ENCODE results near the gene C2CD2L.
"Not testable (repeated sequence)": the region's sequence is repeated elsewhere in the genome, so short reads cannot be mapped to it uniquely, and the experiment has no call there.

The C2CD2L gene

DNA sequence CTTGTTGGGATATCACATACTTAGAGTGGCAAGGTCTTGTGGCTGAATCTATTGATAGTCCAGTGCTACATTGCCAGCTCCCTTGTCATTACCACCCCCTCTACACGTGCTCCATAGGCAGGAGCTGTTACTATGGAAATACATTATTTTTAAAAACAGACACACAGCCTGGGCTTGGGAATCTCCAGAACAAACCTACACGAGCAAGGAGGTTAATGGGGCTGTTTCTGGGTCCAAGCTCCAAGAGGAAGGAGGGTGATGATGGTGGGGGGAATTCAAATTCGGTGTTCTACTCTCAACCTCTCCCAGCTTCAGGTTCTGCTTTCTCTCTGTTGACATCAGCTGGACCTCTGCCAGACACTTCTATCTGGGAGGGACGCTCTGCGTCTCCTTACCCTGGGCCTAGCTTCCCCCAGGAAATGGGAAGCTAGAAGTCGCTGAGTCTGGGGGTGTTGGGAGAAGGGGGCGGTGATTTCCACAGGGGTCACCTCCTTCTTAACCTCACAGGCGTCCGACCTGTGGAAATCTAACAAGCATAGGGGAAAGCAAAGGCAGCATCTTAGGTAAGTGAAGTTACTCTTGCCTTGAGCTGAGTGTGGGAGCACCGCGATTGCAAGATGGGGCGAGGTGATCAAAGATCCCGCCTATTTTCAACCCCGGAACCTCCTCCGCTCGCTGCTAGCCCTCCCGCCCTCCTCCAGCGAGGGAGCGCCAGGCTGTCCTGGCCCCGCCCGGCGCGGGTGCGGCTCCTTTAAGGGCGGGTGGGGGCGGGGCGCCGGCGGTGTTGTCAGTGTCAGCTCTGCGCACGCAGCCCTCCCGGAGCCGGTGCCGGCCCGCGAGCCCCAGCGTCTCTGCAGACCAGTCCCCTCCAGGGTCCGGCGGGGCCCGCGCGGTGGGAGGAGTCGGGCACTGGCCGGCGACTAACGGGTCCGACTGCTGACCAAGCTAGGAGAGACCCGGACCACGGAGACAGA lies at the start of gene C2CD2L:
Gene C2CD2L, plus strand, starts transcription at position 781 of the 974 bp plus-strand sequence. CDS start 398 bp downstream, outside the sequence.
- peak; percentile 43 for DNase-seq

GRCh38 chr11:119059128-119059527 lies 48.0 kb upstream of the C2CD2L start:
- not testable (repeated sequence) for DNase-seq

DNA sequence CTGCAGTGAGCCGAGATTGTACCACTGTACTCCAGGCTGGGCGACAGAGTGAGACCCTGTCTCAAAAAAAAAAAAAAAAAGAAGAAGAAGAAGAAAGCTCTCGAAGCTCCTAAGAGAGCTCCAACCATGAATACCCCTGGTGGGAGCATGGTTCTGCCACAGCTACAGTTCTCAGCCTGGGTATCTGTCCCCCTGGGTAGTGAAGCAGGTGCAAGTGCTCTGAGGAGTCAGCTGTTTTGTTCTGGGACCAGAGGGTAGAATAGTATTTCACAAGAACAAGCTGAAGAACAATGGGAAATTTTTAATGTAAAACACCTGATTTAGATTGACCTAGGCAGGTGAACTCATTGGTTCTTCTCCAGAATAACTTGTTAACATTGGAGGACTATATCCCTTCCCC lies 45.9 kb upstream of the C2CD2L start:
- DNase-seq = no peak

GRCh38 chr11:119062779-119063178 lies 44.4 kb upstream of the C2CD2L start:
- DNase-seq = no peak

GRCh38 chr11:119065369-119065768 lies 41.8 kb upstream of the C2CD2L start:
- DNase-seq = no peak

DNA sequence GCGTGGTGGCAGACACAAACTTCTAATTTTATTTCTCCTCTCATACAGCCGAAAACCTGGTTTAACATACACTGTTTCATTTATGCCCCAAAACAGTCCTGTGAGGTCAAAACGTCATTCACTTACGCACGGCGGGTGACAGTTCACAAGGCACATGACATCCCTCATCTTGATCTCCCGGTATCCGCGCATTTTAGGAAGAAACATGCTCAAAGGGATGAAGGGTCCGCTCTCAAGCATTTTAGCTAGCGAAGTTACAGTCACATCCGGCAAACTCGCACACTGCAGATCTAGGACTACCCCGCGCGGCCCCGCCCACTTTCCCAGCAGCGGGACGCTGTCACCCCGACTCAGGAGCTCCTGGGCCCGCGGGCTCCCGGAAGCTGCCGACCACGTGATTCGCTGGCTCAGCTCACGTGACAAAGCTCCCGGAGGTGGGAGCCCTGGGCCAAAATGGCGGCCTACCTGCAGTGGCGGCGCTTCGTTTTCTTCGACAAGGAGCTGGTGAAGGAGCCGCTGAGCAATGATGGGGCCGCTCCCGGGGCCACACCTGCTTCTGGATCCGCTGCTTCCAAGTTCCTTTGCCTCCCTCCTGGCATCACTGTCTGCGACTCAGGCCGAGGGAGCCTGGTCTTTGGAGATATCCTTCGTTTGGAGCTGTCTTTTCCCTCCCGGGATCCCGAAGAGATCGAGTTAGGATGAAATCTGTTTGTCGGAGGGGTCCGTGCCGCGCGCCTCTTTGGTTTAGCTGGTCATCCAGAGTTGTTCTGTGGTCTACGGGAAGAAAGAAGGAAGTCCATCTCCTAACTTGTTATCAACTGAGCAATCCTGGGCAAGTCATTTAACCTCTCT lies 39.5 kb upstream of the C2CD2L start, which contains the start of gene VPS11:
Gene VPS11, plus strand, starts transcription at position 448 of the 852 bp plus-strand sequence. Its CDS starts 6 bp downstream, at position 454.
- peak; percentile 38 for DNase-seq

DNA sequence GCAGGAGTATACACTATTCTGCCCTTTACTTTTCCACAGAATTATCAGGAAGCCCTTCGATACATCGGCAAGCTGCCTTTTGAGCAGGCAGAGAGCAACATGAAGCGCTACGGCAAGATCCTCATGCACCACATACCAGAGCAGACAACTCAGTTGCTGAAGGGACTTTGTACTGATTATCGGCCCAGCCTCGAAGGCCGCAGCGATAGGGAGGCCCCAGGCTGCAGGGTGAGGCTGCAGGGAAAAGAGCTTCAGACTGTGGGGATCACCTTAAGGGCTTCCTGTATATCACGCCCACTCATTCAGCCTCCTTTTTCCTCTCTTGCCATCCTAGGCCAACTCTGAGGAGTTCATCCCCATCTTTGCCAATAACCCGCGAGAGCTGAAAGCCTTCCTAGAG lies 29.3 kb upstream of the C2CD2L start:
- DNase-seq = no peak

GRCh38 chr11:119078675-119079420 lies 28.3 kb upstream of the C2CD2L start:
- no peak for DNase-seq

- DNase-seq = no peak
Observed at GRCh38 chr11:119081682-119082260, 25.4 kb upstream of the C2CD2L start.

- DNase-seq = peak; percentile 62
Observed at GRCh38 chr11:119084663-119085436, 22.3 kb upstream of the C2CD2L start, which contains the start of gene HMBS. Gene HMBS, plus strand, starts transcription at chr11:119084881. Its CDS starts 153 bp downstream, at chr11:119085034.

- no peak for DNase-seq
Observed at GRCh38 chr11:119085437-119085847, 21.7 kb upstream of the C2CD2L start.

GRCh38 chr11:119087123-119087522 lies 20.0 kb upstream of the C2CD2L start:
- no peak for DNase-seq

DNA sequence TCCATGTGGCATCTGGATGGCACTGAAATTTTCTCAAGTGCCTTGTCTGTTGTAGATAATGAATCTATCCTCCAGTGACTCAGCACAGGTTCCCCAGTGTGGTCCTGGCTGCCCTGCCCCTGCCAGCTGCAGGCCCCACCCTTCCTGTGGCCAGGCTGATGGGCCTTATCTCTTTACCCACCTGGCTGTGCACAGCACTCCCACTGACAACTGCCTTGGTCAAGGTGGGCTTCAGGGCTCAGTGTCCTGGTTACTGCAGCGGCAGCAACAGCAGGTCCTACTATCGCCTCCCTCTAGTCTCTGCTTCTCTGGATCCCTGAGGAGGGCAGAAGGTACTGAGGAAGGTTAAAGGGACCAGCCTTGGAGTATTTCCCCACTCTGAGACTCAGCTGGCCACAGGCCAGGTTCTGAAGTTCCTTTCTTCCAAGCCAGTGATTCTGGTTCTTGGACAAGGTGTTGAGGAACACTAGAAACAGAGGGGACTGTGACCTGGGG lies 19.4 kb upstream of the C2CD2L start:
- DNase-seq = no peak

GRCh38 chr11:119088406-119088805 lies 18.7 kb upstream of the C2CD2L start:
- DNase-seq = no peak

DNA sequence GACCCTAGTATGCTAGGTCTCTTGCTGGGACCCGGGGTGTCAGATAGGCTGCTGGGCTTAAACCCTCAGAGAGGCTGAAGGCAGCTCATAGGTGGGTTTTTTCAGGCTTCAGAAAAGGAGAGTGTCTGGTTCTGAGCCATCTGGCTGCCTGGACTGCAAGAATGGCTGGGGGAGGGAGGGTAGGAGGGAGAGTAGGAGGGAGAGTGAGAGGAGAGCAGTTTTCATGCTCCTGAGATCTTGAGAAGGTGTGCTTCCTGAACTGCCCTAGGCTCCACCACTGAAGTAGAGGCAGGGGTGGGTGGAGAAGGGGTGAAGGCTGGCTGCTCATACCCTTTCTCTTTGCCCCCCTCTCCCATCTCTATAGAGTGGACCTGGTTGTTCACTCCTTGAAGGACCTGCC lies 17.8 kb upstream of the C2CD2L start:
- DNase-seq = no peak

DNA sequence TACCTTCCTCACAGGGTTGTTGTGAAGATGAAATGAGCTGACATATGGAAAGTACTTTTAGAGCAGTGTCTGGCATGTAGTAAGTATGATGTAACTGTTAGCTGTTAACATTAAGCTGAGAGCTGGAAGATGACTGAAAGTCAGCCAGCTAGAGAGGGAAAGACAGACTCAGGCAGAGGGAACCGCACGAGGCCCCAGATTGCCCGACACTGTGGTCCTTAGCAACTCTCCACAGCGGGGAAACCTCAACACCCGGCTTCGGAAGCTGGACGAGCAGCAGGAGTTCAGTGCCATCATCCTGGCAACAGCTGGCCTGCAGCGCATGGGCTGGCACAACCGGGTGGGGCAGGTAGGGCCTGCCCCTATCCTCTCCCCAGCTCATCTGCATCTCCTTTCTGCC lies 16.0 kb upstream of the C2CD2L start:
- no peak for DNase-seq

- no peak for DNase-seq
Observed at GRCh38 chr11:119091966-119092879, 14.9 kb upstream of the C2CD2L start.

- DNase-seq = no peak
Observed at GRCh38 chr11:119092880-119093842, 14.0 kb upstream of the C2CD2L start.
